ENCODE results near the gene SPTBN4. TPM values are rescaled to one million over a fixed set of nuclear protein-coding genes. Genes with fewer than 3 reads are reported as not detected.

SPTBN4 gene
- 42.6 TPM for total RNA-seq

GRCh38 chr19:40466985-40467734 is at the start of gene SPTBN4:
TSS of gene SPTBN4 (plus strand) at chr19:40467001. CDS start at chr19:40472622, 5,621 bp downstream.

GRCh38 chr19:40425450-40426287 is 41.1 kb upstream of the SPTBN4 start, which contains the start of gene SERTAD1:
TSS of gene SERTAD1 (minus strand) at chr19:40425992. CDS start at chr19:40423546, 2,446 bp downstream.

GRCh38 chr19:40444000-40444824 is 22.6 kb upstream of the SPTBN4 start, which contains the start of gene SERTAD3:
TSS of gene SERTAD3 (minus strand) at chr19:40444335. CDS start at chr19:40442080, 2,255 bp downstream.

GRCh38 chr19:40465557-40466218 is 1.1 kb upstream of the SPTBN4 start, which contains the start of gene BLVRB:
TSS of gene BLVRB (minus strand) at chr19:40465745. CDS start at chr19:40465688, 57 bp downstream.

GRCh38 chr19:40576585-40577451 is 110.0 kb downstream of the SPTBN4 start, which contains the start of gene SHKBP1:
TSS of gene SHKBP1 (plus strand) at chr19:40576873. CDS start at chr19:40576900, 27 bp downstream.

GRCh38 chr19:40601134-40601974 is 134.6 kb downstream of the SPTBN4 start, which contains the start of gene LTBP4:
TSS of gene LTBP4 (plus strand) at chr19:40601369. CDS start at chr19:40601388, 19 bp downstream.

Small RNA genes within 50 kb of the gene (small RNA-seq; reads per million reads assigned to genes)
- not detected for gene RF00017 (ENCODE audit: low replicate concordance)

Other genes with a start within 250 kb of the SPTBN4 start
- 41.6 TPM for gene TTC9B, start 248.6 kb upstream of the SPTBN4 start, total RNA-seq
- gene CCNP, start 240.3 kb upstream of the SPTBN4 start, total RNA-seq, result 0.94 TPM
- 131 TPM for gene AKT2, start 181.7 kb upstream of the SPTBN4 start, total RNA-seq
- 18.2 TPM for gene C19orf47, start 118.6 kb upstream of the SPTBN4 start, total RNA-seq
- gene PLD3, start 118.3 kb upstream of the SPTBN4 start, total RNA-seq, result 148 TPM
- gene HIPK4, start 76.8 kb upstream of the SPTBN4 start, total RNA-seq, result 0.31 TPM
- gene PRX, start 53.6 kb upstream of the SPTBN4 start, total RNA-seq, result 1.9 TPM
- gene SERTAD1, start 41.0 kb upstream of the SPTBN4 start, total RNA-seq, result 1.3 TPM
- gene SERTAD3, start 22.7 kb upstream of the SPTBN4 start, total RNA-seq, result 5.6 TPM
- gene BLVRB, start 1.3 kb upstream of the SPTBN4 start, total RNA-seq, result 11.3 TPM
- gene SHKBP1, start 109.9 kb downstream of the SPTBN4 start, total RNA-seq, result 3.4 TPM
- 31.6 TPM for gene LTBP4, start 134.4 kb downstream of the SPTBN4 start, total RNA-seq
- gene NUMBL, start 223.7 kb downstream of the SPTBN4 start, total RNA-seq, result 39.8 TPM
- gene COQ8B, start 249.9 kb downstream of the SPTBN4 start, total RNA-seq, result 40.7 TPM